ENCODE results near the gene UTF1. TPM values are rescaled to one million over a fixed set of nuclear protein-coding genes. Genes with fewer than 3 reads are reported as not detected.

The UTF1 gene
- total and polyA plus RNA-seq, 10 donors = 0.10 to 0.54 (median 0.32) TPM; not detected in 4

GRCh38 chr10:133243593-133243992 is 13.6 kb downstream of the UTF1 start:
- peaks cover 0 to 97% (median 46%) of the 10 kb centered on the region in 7 donors for H3K27me3 ChIP-seq (replicated peaks in 1 of 7)

GRCh38 chr10:133245439-133246235 is 15.6 kb downstream of the UTF1 start:
- H3K4me3 ChIP-seq = no peak overlapping the region
- no peaks in the 10 kb centered on the region for H3K9me3 ChIP-seq
- TF ChIP-seq CTCF (IDR thresholded peaks at IDR 0.05 in 8 of 11, conservative IDR thresholded peaks at IDR 0.05 in 3 of 11) (no peak), POLR2AphosphoS5 (IDR thresholded peaks at IDR 0.05) (no peak), POLR2A (IDR thresholded peaks at IDR 0.05) (no peak)
- no peak for DNase-seq
- H3K27ac ChIP-seq = no peak overlapping the region
- H3K36me3 ChIP-seq = no peaks in the 10 kb centered on the region
- 58 to 80% (median 71%) methylated on average over 13 to 33 of the region's 33 CpGs for WGBS, 5 donors
- intact Hi-C loops (cut with DNase I; ENCODE audit: low total_unique reads) = no loop called here
- peaks cover 3 to 22% (median 16%) of the 10 kb centered on the region in 6 donors for H3K4me1 ChIP-seq
- peaks cover 0 to 88% (median 33%) of the 10 kb centered on the region in 7 donors for H3K27me3 ChIP-seq (replicated peaks in 1 of 7)

More at GRCh38 chr10:133243593-133243992, 13.6 kb downstream of the UTF1 start:
- intact Hi-C loops (cut with DNase I; ENCODE audit: low total_unique reads) = no loop called here
- no peak for DNase-seq
- Histone ChIP-seq H3K36me3 (no peaks in the 10 kb centered on the region), H3K4me1 (peaks cover 3 to 35% (median 17%) of the 10 kb centered on the region in 6 donors), H3K9me3 (no peaks in the 10 kb centered on the region), H3K27ac (no peak overlapping the region), H3K4me3 (no peak overlapping the region)
- TF ChIP-seq POLR2AphosphoS5 (IDR thresholded peaks at IDR 0.05) (no peak), POLR2A (IDR thresholded peaks at IDR 0.05) (no peak), CTCF (IDR thresholded peaks at IDR 0.05 in 8 of 11, conservative IDR thresholded peaks at IDR 0.05 in 3 of 11) (no peak)
- WGBS, 5 donors = 74 to 87% (median 80%) methylated on average over 10 to 14 of the region's 14 CpGs

GRCh38 chr10:133246236-133246626 is 16.2 kb downstream of the UTF1 start:
- Histone ChIP-seq H3K27me3 (replicated peaks in 1 of 7) (peaks cover 0 to 83% (median 33%) of the 10 kb centered on the region in 7 donors), H3K36me3 (no peaks in the 10 kb centered on the region), H3K9me3 (no peaks in the 10 kb centered on the region), H3K4me3 (no peak overlapping the region), H3K27ac (no peak overlapping the region), H3K4me1 (peaks cover 0 to 16% (median 10%) of the 10 kb centered on the region in 6 donors)
- WGBS, 5 donors = 67 to 78% (median 73%) methylated on average over 12 of the region's 12 CpGs
- intact Hi-C loops (cut with DNase I; ENCODE audit: low total_unique reads) = no loop called here
- TF ChIP-seq POLR2A (IDR thresholded peaks at IDR 0.05) (no peak), CTCF (IDR thresholded peaks at IDR 0.05 in 8 of 11, conservative IDR thresholded peaks at IDR 0.05 in 3 of 11) (no peak), POLR2AphosphoS5 (IDR thresholded peaks at IDR 0.05) (no peak)
- no peak for DNase-seq

GRCh38 chr10:133247681-133248333 is 17.8 kb downstream of the UTF1 start:
- H3K27ac ChIP-seq = no peak overlapping the region
- WGBS, 5 donors = 74 to 88% (median 83%) methylated on average over 24 to 36 of the region's 36 CpGs
- H3K4me3 ChIP-seq = no peak overlapping the region
- H3K9me3 ChIP-seq = no peaks in the 10 kb centered on the region
- intact Hi-C loops (cut with DNase I; ENCODE audit: low total_unique reads) = no loop called here
- TF ChIP-seq POLR2AphosphoS5 (IDR thresholded peaks at IDR 0.05) (no peak), CTCF (IDR thresholded peaks at IDR 0.05 in 8 of 11, conservative IDR thresholded peaks at IDR 0.05 in 3 of 11) (no peak), POLR2A (IDR thresholded peaks at IDR 0.05) (no peak)
- no peak for DNase-seq
- peaks cover 0 to 80% (median 33%) of the 10 kb centered on the region in 7 donors for H3K27me3 ChIP-seq (replicated peaks in 1 of 7)
- no peaks in the 10 kb centered on the region for H3K36me3 ChIP-seq
- peaks cover 0 to 4% (median 0%) of the 10 kb centered on the region in 6 donors for H3K4me1 ChIP-seq
